GM12873 (cell line): ENCODE measurements around the gene CPTP.

Source experiments
- TF ChIP-seq, protein P1 (sequence below): IDR thresholded peaks from 2 replicates; pipeline ENCODE4 v1.5.1; 2012; ENCODE audit warnings: low read depth, mild to moderate bottlenecking, moderate library complexity, low read length, control low read depth; ENCODE audit not compliant: insufficient read depth; ENCODE audit errors: missing control alignments

The CPTP gene

DNA sequence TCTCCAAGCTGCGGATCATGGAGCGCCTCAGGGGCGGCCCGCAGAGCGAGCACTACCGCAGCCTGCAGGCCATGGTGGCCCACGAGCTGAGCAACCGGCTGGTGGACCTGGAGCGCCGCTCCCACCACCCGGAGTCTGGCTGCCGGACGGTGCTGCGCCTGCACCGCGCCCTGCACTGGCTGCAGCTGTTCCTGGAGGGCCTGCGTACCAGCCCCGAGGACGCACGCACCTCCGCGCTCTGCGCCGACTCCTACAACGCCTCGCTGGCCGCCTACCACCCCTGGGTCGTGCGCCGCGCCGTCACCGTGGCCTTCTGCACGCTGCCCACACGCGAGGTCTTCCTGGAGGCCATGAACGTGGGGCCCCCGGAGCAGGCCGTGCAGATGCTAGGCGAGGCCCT lies 2.7 kb downstream of the CPTP start:
- TF ChIP-seq, protein P1, sequence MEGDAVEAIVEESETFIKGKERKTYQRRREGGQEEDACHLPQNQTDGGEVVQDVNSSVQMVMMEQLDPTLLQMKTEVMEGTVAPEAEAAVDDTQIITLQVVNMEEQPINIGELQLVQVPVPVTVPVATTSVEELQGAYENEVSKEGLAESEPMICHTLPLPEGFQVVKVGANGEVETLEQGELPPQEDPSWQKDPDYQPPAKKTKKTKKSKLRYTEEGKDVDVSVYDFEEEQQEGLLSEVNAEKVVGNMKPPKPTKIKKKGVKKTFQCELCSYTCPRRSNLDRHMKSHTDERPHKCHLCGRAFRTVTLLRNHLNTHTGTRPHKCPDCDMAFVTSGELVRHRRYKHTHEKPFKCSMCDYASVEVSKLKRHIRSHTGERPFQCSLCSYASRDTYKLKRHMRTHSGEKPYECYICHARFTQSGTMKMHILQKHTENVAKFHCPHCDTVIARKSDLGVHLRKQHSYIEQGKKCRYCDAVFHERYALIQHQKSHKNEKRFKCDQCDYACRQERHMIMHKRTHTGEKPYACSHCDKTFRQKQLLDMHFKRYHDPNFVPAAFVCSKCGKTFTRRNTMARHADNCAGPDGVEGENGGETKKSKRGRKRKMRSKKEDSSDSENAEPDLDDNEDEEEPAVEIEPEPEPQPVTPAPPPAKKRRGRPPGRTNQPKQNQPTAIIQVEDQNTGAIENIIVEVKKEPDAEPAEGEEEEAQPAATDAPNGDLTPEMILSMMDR = no peak

DNA sequence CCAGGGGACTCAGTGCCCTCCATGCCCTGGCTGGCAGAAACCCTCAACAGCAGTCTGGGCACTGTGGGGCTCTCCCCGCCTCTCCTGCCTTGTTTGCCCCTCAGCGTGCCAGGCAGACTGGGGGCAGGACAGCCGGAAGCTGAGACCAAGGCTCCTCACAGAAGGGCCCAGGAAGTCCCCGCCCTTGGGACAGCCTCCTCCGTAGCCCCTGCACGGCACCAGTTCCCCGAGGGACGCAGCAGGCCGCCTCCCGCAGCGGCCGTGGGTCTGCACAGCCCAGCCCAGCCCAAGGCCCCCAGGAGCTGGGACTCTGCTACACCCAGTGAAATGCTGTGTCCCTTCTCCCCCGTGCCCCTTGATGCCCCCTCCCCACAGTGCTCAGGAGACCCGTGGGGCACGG lies 3.7 kb downstream of the CPTP start:
- TF ChIP-seq, protein P1 = no peak

DNA sequence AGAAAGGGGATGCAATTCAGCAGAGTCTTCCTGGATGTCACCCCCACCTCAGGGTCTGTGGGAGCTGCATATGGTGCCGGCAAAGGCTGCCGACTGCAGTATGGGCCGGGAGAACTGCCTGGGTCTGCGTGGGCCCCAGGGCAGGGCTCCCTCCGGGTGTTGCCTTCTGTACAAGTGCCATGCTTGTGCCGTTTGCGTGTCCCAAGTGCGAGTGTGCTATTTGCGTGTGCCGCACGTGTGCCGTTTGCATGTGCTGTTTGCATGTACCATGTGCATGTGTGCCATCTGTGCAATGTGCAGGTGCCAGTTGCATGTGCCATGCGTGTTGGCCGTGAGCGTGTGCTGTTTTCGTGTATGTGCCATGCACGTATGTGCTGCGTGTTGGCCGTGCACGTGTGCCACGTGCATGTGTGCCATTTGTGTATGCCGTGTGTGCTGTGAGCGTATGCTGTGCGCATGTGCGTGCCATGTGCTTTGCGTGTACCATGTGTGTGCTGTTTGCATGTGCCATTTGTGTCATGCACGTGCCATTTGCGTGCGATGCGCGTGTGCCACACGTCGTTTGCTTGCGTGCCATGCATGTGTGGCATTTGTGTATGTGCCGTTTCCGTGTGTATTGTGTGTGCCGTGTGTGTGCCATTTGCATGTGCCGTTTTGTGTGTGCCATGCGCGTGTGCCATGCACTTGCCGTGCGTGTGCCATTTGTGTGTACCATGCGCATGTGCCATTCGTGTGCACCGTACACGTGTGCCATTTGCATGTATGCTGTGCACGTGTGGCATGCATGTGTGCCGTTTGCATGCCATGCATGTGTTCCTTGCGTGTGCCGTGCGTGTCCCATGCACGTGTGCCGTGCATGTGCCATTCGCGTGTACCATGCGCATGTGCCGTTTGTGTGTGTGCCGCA lies 5.0 kb downstream of the CPTP start:
- TF ChIP-seq, protein P1 = no peak

DNA sequence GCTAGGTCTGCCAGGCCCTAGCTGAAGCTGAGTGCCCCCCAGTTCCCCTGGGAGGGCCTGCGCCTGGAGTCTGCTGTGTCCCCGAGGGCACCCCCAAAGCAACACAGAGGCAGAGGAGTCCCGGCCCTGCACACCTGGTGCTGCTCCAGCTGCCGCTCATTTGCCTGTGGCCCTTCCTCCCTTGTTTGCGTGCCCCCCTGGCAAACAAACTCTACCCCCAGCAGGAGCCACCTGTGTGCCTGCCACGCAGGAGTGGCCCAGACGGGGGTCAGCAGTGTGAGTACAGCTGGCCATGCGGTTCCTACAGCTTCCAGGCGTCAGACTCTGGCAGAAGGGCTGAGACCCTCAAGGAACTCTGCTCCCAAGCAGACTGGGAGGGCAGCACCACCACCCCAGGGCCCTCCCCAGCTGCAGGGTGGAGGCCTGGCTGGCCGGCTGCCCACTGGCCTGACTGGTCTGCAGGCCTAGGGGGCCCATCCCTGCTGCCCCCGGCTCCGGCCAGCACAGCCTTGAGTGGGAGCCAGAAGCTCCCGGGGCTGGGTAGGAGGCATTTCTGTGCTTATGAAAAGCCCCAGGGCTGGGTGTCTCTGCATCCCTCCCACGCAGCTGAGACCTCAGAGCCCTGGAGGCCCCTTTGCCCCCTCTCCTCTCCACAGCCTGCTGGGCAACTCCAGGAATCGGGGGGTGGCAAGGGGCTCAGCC lies 5.9 kb downstream of the CPTP start:
- TF ChIP-seq, protein P1 = no peak

DNA sequence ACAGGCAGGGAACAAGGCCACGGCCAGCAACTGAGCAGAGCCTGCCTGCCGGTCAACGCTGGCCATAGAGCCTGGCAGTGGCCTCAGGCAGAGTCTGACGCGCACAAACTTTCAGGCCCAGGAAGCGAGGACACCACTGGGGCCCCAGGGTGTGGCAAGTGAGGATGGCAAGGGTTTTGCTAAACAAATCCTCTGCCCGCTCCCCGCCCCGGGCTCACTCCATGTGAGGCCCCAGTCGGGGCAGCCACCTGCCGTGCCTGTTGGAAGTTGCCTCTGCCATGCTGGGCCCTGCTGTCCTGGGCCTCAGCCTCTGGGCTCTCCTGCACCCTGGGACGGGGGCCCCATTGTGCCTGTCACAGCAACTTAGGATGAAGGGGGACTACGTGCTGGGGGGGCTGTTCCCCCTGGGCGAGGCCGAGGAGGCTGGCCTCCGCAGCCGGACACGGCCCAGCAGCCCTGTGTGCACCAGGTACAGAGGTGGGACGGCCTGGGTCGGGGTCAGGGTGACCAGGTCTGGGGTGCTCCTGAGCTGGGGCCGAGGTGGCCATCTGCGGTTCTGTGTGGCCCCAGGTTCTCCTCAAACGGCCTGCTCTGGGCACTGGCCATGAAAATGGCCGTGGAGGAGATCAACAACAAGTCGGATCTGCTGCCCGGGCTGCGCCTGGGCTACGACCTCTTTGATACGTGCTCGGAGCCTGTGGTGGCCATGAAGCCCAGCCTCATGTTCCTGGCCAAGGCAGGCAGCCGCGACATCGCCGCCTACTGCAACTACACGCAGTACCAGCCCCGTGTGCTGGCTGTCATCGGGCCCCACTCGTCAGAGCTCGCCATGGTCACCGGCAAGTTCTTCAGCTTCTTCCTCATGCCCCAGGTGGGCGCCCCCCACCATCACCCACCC lies 6.7 kb downstream of the CPTP start, which contains the start of gene TAS1R3:
TAS1R3 (plus strand) TSS at position 213 of the 898 bp plus-strand sequence; CDS start at position 279, 66 bp downstream.
- TF ChIP-seq, protein P1 = no peak

DNA sequence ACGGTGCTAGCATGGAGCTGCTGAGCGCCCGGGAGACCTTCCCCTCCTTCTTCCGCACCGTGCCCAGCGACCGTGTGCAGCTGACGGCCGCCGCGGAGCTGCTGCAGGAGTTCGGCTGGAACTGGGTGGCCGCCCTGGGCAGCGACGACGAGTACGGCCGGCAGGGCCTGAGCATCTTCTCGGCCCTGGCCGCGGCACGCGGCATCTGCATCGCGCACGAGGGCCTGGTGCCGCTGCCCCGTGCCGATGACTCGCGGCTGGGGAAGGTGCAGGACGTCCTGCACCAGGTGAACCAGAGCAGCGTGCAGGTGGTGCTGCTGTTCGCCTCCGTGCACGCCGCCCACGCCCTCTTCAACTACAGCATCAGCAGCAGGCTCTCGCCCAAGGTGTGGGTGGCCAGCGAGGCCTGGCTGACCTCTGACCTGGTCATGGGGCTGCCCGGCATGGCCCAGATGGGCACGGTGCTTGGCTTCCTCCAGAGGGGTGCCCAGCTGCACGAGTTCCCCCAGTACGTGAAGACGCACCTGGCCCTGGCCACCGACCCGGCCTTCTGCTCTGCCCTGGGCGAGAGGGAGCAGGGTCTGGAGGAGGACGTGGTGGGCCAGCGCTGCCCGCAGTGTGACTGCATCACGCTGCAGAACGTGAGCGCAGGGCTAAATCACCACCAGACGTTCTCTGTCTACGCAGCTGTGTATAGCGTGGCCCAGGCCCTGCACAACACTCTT lies 7.6 kb downstream of the CPTP start:
- TF ChIP-seq, protein P1 = no peak
